ENCODE results near the gene NCKAP5.
"Not testable (repeated sequence)": the region's sequence is repeated elsewhere in the genome, so short reads cannot be mapped to it uniquely, and the experiment has no call there.

NCKAP5 gene

DNA sequence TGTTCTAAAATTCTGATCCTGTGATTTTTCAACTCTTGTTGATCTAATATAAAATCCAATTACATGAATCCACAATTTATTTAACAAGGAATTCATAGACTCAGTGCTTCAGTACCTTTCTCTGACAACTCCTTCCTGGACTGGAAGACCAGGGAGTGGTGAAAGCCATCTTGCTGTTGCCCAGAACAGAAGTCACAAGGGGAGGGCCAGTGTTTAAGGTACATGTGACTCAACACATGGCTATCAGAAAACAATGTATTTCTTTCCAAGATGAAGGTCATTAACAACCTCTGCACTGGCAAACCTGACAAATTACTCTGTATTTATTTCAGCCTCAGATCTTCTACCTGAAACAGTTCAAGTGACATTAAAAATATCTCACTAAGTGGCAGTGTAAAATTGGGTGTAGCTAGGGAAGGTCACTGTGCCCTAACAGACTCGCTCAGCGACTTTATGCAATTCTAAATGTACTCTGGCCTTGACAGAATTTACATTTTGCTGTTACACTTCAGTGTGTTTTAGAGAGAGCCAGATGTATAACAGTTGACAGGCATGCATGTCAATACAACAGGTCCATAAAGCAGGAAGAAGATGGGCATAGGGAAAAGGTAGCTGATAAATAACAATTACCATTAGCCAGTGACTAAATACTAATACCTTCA lies 75.4 kb downstream of the NCKAP5 start:
- DNase-seq: no peak

DNA sequence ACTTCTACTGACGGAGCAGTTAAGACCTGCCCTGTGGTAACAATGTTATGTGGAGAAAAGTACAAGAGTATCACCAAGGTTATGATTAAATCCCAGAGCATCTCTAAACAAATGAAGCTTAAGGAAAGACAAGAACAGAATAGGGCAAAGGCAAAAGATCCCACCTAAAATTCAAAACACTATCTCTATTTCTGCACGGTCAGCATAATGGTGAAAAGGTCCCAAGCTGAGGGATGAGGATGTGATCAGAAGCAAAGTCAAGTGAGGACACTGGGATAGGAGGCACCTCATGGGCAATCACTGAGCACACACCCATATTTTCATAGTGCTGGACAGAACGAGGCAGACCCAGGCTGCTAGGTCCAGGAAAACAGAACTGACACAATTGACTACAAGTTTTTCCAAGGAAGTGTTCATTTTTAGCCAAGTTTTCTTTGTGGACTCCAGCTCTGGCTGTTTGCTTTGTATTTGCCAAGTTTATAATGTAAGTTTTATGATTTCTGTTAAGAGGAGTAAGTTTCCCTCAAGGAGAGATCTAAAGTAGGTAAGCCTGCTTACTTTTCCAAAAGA lies 77.8 kb downstream of the NCKAP5 start:
- no peak for DNase-seq

DNA sequence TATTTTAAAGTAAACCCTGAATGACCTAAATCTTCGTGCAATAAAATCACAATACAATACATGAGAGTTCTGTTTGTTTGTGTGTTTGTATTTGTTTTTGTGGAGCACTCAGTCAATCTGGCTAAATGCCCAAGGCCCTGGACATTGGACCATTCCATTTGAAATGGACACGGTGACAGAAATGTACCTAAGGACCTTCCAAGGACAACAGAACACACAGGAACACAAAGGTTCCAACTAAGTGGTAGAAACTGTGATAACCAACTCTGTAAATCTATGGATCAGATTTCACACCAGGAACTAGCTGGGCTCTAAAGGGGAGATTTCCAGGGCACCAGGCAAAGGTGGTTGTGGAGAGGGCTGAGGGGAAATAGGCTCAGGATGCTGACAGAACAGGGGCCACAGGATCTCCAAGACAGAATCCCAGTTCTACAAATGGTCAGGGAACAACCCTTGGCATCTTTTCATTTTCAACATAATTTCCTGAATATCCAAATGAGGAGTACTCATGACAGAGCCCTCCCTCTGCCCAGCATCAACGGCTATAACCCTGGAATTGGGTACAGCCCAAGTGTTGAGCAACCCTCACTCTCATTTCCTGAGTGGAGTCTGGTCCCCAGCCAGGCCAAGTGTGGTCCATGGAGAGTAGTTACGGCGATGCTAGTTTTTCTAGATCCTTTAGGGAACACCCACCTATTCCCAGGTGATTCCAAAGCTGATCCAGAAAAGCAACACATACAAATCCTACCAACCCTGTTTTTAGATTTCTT lies 78.4 kb downstream of the NCKAP5 start:
- DNase-seq: no peak

DNA sequence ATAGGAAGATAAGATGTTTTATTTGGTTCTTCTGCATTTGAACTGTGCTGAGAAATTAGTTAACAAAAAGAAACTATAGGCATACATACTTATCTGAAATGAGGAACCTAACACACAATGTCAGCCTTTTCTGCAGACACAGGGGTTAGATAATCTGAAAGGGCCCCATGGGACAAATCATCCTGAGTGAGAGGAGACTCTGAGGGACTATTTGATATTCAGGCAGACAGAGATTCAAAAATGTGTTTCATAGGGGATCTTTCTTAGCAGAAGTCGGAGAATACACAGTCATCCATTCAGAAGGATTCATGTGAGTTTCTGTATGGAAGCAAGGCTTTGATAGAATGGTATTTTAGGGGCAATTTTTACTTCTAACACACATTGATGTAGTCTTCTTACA lies 79.1 kb downstream of the NCKAP5 start:
- DNase-seq: no peak

DNA sequence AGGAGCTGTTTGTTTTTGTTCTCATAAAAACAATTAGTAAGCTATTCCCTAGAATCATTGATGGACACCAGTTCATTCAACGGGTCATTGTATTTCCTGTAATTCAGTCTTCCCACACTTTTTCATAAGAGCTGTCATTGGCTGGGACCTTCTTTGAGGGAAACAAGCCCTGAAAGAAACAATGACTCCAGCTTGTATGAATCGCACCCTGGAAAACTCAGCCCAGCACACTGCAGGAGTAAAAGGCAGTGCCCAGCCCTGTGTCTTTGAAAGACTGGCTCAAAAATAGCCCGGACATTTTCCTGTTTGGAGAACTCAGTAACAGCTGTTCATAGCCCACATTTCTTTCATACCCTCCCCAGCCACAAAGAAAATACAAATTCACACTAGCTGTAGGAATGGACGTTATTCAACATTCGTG lies 81.5 kb downstream of the NCKAP5 start:
- DNase-seq: no peak

DNA sequence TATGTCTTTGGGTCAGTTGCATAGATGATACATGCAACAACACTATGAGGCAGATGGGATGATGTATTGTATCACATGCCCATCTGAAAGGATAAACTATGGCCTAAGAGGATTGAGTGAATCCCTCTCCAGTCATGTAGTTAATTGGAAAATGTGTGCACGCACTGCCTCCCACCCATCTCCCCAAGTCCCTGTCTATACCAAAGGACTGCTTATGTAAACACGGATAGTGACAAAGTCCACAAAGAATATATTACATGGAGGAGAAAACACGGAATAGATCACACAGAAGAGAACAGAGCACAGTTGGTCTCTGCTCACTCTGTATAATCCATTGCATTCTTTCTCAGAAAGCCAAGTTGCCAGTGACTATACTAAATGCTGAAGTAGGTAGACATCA lies 82.4 kb downstream of the NCKAP5 start:
- DNase-seq: no peak

DNA sequence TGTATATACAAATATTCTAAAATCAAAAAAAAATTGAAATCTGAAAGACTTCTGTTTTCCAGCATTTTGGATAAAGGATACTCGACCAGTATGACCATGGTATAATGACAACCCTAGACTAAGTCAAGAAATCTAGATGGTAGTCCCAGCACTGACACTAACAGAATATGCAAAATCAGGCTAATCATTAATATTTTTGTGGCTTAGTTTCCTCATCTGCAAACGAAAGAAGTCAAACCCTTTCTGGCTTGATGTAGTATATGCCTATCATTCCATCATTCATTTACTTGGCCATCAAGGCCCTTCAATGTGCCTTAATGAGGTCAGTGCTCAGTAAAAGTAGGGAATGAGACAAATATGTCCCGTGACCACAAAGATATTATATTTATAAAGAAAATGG lies 83.5 kb downstream of the NCKAP5 start:
- no peak for DNase-seq

DNA sequence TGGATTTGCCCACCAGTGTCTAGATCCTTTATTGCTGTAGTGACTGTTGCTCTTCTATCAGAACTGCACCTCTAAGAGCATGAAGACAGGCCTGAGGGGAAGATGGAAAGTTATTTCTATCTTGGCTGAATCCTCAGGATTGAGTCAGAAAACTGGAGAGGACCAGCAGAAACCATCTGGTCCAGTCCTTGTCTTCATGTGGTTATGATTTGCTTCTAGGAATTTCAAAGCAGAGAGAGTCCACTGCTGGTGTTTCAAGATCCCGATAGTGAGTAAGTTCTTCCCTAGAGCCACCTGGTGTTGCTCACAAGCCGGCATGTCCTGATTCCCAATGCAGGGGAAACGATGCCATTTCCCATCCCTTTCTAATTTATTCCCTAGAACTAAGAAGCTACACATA lies 84.2 kb downstream of the NCKAP5 start:
- no peak for DNase-seq

DNA sequence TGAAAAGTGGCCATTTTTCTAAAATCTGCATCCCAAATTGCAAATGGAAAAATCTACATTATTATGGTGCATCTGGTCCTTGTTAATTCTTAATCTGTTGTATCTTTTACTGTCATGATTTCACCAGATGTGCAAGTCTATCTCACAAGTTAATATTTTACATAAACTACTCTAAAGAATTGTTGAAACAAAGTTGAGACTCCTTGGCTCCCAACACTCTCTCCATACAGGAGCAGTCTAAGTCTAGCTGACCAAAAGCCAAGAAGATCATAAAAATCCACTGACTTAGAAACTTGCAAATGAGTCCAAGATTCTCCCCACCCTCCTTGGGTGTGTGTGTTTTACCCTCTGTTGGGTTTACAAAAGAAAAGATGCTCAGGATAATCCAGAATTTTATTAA lies 85.1 kb downstream of the NCKAP5 start:
- no peak for DNase-seq

DNA sequence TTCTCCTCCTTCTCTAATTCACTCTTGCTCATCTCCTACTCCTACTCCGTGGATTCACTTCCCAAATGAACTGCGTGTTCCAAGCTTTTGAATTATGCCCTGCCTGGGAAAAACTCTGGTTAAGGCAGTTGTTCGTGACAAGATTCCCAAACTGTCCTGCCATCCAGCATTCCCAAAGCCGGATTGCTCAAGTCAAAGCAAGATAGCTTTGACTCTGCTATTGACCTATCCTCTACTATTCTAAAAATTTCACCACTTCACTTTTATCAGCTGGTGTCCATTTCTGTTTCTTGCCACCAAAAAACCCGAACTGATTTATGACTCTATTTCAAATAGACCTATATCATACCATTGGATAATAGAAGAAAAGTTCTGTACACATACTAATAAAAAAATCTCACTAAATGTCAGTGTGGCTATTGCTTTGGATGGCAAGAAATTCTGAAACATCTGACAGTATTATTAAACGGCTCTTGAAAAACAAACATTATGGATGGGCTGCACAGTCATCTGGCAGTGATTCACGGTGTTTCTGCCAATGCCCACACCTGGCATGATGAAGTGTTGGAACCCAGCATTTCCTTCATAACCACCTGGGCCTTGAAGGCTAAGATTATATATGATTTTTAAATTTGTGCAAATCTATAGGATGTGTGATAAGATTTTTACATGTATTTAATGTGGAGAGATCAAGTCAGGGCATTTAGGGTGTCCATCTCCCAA lies 87.4 kb downstream of the NCKAP5 start:
- DNase-seq: no peak

DNA sequence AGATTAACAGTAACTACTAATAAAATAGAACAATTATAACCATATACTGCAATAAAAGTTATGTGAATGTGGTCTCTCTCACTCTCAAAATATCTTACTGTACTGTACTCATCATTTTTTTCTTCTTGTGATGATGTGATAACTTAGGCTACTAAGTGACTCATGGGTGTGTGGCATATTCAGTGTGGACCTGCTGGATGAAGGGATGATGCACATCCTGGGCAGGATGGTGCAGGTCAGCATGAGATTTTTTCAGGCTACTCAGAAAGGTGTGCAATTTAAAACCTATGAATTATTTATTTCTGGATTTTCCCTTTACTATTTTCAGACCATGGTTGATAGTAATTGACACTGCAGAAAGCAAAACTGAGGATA lies 90.7 kb downstream of the NCKAP5 start:
- DNase-seq: no peak

DNA sequence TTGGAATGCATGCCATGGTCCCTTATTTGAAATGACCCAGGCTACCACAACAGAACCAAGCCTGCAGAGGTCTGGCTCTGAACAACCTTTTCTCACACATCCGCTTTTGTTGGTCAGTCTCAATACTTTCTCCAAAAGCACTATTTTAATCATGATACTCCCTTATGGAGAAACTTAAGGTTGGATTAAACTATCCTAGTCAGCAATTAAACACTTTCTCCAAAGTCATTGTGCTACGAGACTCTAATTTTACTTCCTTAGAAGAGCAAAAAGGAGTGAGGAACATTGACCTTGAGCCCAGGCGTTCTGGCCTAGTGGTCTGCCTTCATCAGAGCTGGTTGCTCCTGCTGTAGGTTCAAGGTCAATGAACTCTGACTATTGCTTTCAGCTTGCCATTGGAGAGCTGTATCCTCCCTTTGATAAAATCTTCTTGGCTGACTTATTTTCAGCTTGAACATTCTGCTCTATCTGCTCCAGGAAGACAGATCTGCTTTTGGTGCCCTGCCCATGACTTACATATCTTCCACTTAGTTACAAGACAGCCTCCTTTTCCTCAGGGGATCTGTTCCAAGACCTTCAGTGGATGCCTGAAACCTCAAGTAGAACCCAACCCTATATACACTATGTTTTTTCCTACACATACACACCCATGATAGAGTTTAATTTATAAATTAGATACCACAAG lies 91.2 kb downstream of the NCKAP5 start:
- no peak for DNase-seq

DNA sequence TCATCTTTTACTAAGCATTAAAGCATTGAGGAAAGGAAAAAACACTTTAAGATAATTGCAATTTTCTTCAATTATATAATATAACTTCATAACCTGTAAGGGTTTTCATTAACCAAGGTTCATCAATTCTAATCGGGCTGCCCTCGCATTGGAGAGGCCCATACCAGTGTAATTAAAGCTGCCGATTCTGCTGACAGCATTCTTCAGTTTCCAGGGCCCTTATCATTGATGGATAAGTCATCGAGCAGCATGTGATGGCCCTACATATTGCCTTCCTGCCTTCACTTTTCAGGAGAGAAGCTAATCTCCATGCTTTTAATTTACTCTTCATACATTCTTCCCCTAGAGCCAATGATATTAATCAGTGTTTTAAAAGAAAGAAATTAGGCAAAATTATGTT lies 92.0 kb downstream of the NCKAP5 start:
- no peak for DNase-seq

DNA sequence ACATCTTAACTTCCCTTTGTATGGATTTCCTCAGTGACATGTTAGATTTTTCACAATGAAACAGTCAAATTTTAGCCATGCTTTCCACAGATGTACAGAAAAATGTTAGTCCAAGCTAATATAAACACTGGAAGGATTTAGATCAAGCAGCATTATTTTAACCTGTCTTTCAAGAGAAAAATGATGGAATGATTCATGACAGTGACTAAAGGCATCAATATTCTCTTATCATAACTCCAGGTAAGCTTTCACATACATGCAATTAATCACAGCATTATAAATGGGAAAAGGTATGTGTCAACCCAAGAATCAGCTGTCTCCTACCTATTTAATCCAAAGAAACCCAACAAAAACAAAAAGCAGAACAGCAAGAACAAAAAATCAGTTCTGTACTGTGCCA lies 92.7 kb downstream of the NCKAP5 start:
- no peak for DNase-seq

DNA sequence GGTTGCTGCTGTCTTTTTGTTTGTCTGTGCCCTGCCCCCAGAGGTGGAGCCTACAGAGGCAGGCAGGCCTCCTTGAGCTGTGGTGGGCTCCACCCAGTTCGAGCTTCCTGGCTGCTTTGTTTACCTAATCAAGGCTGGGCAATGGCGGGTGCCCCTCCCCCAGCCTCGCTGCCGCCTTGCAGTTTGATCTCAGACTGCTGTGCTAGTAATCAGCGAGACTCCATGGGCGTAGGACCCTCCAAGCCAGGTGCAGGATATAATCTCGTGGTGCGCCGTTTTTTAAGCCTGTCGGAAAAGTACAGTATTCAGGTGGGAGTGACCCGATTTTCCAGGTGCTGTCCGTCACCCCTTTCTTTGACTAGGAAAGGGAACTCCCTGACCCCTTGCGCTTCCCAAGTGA lies 97.8 kb downstream of the NCKAP5 start:
- not testable (repeated sequence) for DNase-seq

DNA sequence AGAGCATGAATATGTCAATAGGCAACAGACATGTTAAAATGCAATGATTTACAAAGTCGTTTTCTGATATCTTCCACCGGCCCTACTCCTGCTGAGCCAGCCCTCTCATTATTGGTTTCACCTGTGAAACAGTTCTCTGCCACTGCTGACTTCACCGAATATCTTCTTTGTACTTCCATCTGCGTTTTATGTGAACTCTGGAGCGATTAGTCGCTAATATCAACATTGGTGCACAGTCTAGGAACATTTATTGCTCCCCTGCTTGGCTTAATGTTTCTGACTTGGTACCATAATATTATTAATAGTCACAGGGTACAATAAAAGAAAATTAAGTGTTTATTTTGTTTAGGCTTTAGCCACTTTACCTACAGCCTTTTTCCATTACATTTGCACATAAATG lies 105.5 kb downstream of the NCKAP5 start:
- DNase-seq: no peak

DNA sequence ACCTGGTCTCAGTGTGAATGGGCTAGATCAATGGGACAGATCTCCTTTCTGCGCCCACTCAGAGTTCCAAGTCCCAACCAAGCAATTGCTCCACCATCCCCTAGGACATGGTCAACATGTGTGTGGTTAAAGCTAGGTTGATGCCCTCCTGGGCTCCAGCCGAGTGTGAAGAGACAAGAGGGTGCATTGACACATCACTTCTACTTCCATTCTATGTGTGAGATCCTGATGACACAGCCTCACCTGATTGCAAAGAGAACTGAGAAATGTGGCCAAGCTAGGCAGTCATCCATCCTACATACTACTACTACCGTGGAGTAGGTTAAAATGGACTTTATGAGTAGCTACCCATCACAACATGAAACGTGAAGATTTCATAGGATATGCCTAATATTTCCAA lies 106.8 kb downstream of the NCKAP5 start:
- DNase-seq: no peak

DNA sequence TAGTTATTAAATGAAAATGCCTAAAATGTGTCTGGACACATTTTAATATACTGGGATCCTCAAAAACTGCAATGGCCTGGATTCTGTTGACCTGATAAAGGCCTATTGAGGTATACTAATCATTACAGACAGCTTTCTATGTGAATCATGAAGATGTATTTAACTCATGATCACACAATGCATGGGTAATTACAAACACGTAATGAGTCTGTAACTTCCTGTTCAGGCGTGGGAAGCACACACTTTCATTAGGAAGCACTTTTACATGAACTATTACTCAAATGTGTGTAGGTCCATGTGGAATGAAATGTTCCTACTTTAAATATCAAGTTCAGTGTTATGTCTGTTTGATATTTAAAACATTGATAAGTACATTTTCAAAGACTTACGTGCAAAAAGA lies 108.7 kb downstream of the NCKAP5 start:
- no peak for DNase-seq

DNA sequence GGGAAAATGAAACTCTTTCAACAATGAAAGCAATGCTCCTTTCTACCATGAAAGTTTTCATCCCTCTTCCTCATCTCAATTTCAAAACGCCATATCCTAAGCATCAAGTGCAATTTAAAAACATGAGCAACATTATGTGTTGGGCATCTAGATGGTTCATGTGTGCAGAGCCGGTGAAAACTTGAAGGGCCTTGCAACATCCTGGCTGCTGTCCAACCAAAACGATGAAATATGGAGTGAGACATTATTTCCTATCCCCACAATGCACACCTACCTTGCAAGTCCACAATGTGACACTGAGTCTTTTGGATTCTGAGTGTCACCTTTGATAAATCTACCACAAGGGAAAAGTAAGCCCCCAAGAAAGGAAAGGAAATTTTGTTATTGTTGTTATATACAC lies 110.0 kb downstream of the NCKAP5 start:
- DNase-seq: no peak

DNA sequence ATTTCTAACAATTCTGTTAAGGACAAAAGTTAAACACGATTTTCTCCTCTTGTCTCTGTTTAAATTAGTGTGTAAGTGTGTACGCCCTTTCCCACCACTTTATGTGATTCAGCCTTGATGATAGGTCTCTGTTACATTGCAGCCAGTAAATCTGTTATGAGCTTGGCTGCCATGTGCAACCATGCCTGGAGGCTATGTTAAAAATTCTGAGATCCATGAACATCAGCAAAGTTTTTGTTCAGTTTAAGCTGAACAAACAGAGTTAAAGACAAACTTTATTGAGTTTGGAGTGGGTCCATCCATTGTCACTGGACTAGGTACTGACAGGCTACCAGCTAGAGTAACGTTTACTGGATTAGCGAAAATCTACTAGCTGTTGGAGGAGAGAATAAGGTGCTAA lies 110.4 kb downstream of the NCKAP5 start:
- DNase-seq: no peak

DNA sequence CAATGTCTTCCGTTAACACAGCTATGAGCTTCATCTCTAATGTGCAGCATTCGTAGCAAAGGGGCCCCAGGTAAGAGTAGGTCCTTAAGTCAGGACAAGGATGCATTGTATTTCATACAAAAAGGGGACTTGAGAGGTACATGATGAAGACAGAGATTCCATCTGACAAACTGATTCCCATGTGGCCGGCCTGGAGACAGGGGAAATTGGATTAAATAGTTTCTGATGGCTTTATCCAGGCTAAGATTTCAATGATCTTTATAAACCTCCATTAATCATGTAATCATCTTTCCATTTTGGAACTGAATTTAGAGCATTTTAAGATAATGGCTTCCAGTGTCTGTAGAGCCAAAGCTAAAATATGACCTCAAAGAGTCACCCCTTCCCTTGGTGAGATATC lies 111.3 kb downstream of the NCKAP5 start:
- no peak for DNase-seq

DNA sequence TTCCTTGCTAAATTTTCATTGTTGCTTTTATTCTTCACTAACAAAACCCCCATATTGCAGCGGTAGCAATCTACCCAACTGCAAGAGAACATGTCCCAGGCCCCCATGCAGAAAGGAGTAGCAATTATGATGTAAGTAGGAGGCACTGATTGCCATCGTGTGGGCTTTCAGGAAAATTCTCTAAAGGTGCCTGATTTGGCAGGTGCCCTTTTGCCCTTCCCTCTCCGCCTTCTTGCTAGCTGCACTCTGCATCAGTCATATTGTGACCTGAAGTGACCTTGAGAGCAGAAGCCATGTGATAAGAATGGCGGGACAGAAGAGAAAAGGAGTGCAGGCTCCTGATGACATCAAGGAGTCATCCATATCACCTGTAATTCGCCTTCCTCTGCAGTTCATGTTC lies 112.1 kb downstream of the NCKAP5 start:
- DNase-seq: no peak

DNA sequence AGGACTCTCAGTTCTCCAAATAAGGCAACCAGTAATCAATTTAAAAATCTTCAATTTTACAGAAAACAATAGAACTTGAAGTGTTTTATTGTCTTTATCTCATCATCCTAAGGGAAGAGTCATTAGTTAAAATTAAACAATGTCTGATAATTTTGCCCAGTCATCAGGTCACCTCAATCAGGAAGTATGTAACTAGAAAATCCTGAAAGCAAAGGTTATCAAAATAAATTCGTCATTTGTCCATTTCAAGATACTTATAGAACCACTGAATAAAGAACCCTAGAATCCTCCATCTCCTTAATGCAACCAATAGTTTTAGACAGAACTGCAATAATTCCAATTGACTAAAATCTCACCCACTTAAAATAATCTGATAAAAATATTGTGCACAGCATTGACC lies 115.2 kb downstream of the NCKAP5 start:
- DNase-seq: no peak
